GM19463 (cell line): ENCODE results near the gene ST3GAL3.

Source experiments
- ATAC-seq: cut with Tn5 transposase; IDR thresholded peaks from one replicate; pipeline ENCODE4 v1.9.1; 2021; ENCODE audit warnings: mild to moderate bottlenecking, moderate library complexity; ENCODE audit not compliant: unreplicated experiment

ST3GAL3 gene

GRCh38 chr1:43872280-43872679, 164.9 kb downstream of the ST3GAL3 start:
- ATAC-seq = no peak

GRCh38 chr1:43873851-43874250, 166.5 kb downstream of the ST3GAL3 start:
- ATAC-seq = no peak

DNA sequence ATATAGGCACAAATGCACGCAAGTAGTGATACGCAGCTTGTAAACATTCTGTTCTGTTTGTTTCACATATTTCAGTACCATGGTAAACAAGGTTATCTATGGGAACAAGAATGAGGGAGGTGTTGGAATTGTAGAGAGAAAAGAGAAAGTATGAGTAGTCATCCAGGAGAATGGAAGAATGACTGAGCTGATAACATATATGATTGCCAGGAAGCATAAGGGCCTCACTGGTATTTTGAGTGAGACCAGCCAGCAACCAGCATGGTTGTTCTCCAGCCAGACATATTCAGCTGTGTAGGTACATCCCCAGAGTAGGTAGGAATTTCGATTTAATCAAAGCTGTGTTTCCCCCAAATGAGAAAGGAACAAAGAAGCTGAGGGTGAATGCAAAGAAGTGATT, 167.4 kb downstream of the ST3GAL3 start:
- no peak for ATAC-seq

- no peak for ATAC-seq
These were observed 168.0 kb downstream of the ST3GAL3 start for GRCh38 chr1:43875331-43875730.

DNA sequence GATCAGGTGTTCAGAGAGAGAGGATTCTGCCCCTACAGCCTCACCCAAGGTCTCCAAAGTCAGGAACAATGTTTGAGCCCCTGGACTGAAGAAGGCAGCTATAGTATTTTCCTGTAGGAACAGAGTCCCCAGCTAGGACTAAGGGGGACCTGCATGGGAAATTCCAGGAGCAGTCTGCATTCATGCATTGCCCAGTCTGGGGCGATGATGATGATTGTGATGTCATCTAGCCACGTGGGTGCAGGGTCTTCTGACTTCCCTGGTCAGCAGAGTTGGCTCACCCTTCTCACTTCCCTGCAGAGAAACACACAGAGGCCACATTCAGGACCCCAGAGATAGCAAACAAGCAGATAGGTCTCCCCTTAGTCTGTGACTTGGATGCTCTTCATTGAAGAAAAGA, 169.8 kb downstream of the ST3GAL3 start:
- ATAC-seq = no peak

DNA sequence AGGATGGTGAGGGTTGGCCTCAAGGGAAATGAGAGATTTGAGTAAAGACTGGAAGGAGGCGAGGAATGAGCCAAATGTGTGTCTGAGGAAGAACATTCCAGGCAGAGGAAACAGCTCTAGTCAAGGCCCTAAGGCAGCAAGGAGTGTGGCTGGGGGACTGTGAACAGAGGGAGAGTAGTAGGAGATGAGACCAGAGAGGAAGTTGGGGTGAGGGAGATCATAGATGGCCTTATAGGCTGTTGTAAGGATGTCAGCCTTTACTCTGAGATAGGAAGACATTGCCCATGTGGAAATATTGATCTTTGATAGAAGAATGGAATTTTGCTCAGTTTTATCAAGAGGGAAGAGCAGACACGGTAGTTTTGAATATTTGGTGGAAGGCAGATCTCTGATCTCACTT, 171.1 kb downstream of the ST3GAL3 start:
- ATAC-seq = no peak

DNA sequence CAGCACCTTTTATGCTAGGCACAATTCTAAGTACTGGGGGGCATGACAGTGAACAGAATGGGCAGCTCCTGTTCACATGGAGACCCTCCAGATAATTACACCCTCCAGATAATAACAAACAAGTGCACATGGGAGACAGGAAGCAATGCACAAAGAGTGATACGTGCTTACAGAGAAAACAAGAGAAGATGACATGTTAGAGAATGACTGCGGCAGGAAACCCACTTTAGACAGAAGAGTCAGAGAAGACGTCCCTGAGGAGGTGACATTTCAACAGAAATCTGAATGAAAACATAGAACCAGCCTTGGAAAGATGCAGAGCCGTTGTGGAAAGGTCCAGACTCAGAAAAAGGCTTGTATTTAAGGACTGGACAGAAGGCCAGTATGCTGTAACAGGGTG, 171.5 kb downstream of the ST3GAL3 start:
- no peak for ATAC-seq

DNA sequence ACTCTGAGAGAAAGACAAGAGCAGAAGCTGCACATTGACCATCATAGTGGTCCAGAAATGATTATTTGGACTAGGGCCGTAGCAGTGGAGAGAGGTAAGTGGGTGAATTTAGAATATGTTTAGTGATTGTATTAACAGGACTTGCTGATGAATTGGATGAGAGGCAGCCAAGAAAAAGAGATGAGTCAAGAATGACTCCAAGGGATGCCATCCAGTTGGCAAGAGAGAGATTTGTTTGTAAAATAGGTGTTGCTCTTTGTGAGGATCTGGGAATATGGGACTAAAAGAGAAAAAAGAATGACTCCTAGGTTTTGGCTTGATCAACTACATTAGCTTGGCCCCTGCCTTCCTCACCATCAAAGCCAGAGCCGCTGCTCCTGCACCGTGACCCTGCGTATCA, 172.1 kb downstream of the ST3GAL3 start:
- ATAC-seq = no peak

- ATAC-seq = no peak
These were observed 172.7 kb downstream of the ST3GAL3 start for GRCh38 chr1:43879996-43880395.

- ATAC-seq = no peak
These were observed 173.3 kb downstream of the ST3GAL3 start for GRCh38 chr1:43880604-43881003.

GRCh38 chr1:43881415-43881814, 174.1 kb downstream of the ST3GAL3 start:
- no peak for ATAC-seq

DNA sequence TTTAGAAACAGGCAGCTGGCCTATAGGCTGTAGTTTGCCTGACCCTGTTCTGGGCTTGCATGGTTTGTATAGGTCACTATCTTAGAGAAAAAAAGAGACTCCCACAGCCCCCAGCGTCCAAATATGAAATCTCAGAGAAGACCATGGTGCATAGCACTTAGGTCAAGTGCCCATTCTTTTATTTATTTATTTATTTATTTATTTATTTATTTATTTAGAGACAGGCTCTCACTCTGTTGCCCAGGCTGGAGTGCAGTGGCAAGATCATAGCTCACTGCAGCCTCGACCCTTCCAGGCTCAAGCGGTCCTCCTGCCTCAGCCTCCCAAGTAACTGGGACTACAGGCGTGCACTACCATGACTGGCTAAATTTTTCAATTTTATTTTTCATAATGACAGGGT, 175.4 kb downstream of the ST3GAL3 start:
- ATAC-seq = no peak

- no peak for ATAC-seq
These were observed 176.0 kb downstream of the ST3GAL3 start for GRCh38 chr1:43883321-43883720.

DNA sequence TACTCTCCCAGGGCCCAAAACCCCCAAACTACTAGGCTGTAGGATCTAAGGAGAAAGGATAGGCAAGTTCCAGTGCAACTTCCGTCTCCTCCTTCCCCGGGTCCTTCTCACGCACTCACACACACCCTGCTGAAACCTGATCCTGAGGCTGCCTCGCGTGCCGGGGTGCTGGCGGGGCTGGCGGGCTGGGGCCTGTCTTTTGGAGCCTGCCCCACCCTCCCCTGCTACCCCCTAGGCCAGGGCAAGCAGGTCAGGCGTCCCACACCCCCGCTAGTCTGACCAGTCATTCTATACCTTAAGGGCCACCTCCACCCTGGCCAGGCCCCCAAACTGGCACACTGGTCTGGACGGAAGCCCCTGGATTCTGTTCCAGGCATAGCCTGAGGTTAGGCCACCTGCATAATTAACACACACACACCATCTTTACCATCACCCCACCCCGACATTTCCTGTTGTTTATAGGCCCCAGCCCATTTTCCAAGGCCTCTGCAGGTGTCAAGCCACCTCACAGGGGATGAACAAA, 178.0 kb downstream of the ST3GAL3 start:
- no peak for ATAC-seq

- no peak for ATAC-seq
These were observed 180.4 kb downstream of the ST3GAL3 start for GRCh38 chr1:43887748-43888147.

DNA sequence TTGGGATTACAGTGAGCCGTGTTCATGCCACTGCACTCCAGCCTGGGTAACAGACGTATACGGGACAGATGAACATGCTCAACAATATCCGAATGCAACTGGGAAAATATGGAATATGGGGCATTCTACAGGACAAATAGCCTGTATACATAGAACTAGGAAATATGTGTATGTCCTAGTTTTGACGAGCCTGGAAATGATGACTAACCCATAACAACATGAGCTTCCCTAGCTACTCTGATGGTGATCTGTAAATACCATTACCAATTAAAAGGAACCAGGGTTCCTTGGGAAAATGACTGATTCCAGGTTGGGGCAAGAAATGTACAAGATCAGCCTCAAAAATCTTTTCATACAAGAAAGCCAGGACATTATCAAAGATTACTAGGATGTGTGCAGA, 183.5 kb downstream of the ST3GAL3 start:
- ATAC-seq = no peak

GRCh38 chr1:43893006-43893405, 185.7 kb downstream of the ST3GAL3 start:
- no peak for ATAC-seq

DNA sequence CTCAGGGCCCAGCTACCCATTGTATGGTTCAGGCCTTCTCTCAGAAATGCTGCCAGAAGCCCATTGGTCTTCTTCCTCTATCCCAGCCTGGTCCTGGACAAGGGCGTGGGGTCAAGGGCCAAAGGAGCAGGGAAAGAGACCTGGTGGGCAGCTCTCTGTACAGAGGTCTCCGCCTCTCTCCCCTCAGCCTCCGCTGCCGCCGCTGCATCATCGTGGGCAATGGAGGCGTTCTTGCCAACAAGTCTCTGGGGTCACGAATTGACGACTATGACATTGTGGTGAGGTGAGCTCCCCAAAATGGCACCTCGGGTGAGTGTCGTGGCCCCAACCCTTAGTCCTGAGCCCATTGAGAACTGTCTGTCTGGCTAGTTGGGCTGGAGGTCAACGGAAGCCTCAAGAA, 191.6 kb downstream of the ST3GAL3 start:
- no peak for ATAC-seq

- ATAC-seq = no peak
These were observed 193.1 kb downstream of the ST3GAL3 start for GRCh38 chr1:43900386-43900785.

GRCh38 chr1:43901196-43901961, 194.0 kb downstream of the ST3GAL3 start:
- ATAC-seq = no peak

DNA sequence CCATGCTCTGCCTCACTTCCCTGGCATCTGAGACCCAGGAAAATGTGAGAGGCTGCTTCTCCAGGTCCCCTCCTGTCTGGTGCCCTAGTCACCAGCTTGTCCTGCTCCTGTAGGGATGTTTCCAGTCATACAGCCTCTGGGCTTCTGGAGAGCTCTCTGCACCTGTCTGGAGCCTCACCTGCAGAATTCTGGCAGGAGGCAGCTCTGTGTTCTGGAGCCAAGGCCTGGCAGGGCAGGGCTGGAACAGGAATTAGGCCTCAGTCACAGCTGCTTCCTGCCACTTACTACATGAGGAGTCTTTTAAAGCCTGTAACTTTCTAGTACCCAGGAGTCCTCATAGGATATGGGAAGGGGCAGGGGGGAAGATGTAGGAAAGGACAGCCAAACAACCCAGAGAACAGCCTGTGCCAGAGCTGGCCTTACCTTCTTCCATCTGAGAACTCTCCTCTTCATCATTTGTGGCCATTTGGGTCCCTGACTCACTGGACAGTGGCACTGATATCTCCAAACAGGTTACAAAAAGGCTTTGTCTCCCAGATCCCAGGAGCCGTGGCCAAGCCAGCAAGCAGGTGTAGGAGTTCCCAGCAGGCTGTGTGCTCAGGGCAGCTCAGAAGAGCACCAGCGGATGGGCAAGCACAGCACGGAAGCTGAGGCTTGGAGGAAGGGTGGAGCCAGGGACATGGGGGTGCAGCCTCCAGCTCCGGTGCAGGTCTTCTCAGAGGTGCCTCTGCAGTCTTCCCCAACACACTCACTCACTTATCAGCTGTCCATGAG, 194.9 kb downstream of the ST3GAL3 start:
- no peak for ATAC-seq
